Measurements from ENCODE around the gene SH2D7. TPM values are rescaled to one million over a fixed set of nuclear protein-coding genes. Genes with fewer than 3 reads are reported as not detected.

Gene SH2D7
- total RNA-seq, 1 experiment from 2014 or later, result not detected

DNA sequence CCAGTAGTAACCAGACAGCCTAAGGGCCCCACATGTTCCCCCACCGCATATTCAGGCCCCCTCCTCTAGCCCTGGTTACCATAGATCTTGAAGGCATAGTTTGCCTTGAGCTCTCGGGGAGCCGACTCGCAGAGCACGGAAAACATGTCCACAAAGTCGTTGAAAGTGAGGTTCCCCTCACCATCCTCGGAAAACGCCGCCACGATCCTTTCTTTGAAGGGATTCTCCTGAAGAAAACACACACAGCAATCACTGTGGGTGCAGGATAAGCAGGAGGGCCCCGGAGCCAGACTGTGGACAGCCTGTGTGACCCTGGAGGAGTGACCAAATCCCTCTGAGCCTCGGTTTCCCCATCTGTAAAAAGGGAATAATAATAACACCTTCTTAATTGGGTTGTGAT, 16.8 kb downstream of the SH2D7 start:
- H3K36me3 ChIP-seq (ENCODE audit: control insufficient read depth, insufficient read depth, low read length), result no peaks in the 10 kb centered on the region
- H3K27me3 ChIP-seq (replicated peaks; ENCODE audit: control insufficient read depth, insufficient read depth, low read length), result no peaks in the 10 kb centered on the region
- no peaks in the 10 kb centered on the region for H3K9me3 Mint-ChIP-seq (ENCODE audit: unreplicated experiment)
- BruUV-seq (replicated peaks), result no TSS peak
- peaks cover 13% of the 10 kb centered on the region for H3K4me1 Mint-ChIP-seq (ENCODE audit: low read depth, unreplicated experiment)
- no peaks in the 10 kb centered on the region for H3K4me1 ChIP-seq
- no peaks in the 10 kb centered on the region for H3K36me3 Mint-ChIP-seq (ENCODE audit: insufficient read depth, unreplicated experiment)
- no peak for TF ChIP-seq CTCF (IDR thresholded peaks at IDR 0.05; ENCODE audit: insufficient read depth in 1 of 2, low read depth in 1 of 2, low read length in 1 of 2, severe bottlenecking in 1 of 2, unreplicated experiment in 1 of 2)
- intact Hi-C loops (cut with micrococcal nuclease; ENCODE audit: unreplicated experiment), result no loop called here
- H3K4me3 Mint-ChIP-seq (ENCODE audit: unreplicated experiment), result no peak overlapping the region
- CTCF ChIA-PET, result interaction anchor here (1.3 to 2.9 kb wide), 8 partner anchors 10 to 150 kb away, joined by 5 to 33 read pairs (median 10); no protein-coding TSS in a partner anchor
- H3K27ac Mint-ChIP-seq (ENCODE audit: unreplicated experiment), result no peak overlapping the region
- no peak overlapping the region for H3K4me3 ChIP-seq (ENCODE audit: low read depth, low read length)
- DNase-seq, result no peak
- POLR2A ChIA-PET, result interaction anchor here (0.5 kb wide), 1 partner anchor 257 kb away, joined by 3 read pairs; no protein-coding TSS in a partner anchor
- H3K9me3 ChIP-seq, result no peaks in the 10 kb centered on the region
- no peaks in the 10 kb centered on the region for H3K27me3 Mint-ChIP-seq (ENCODE audit: insufficient read depth, unreplicated experiment)

- POLR2A ChIA-PET, result interaction anchor here (0.5 kb wide), 1 partner anchor 185 kb away, joined by 4 read pairs; no protein-coding TSS in a partner anchor
- H3K4me3 ChIP-seq (ENCODE audit: low read depth, low read length), result no peak overlapping the region
- TF ChIP-seq CTCF (IDR thresholded peaks at IDR 0.05; ENCODE audit: insufficient read depth in 1 of 2, low read depth in 1 of 2, low read length in 1 of 2, severe bottlenecking in 1 of 2, unreplicated experiment in 1 of 2), result no peak
- H3K4me1 ChIP-seq, result no peaks in the 10 kb centered on the region
- no TSS peak for BruUV-seq (replicated peaks)
- intact Hi-C loops (cut with micrococcal nuclease; ENCODE audit: unreplicated experiment), result no loop called here
- no peaks in the 10 kb centered on the region for H3K9me3 Mint-ChIP-seq (ENCODE audit: unreplicated experiment)
- no peaks in the 10 kb centered on the region for H3K36me3 Mint-ChIP-seq (ENCODE audit: insufficient read depth, unreplicated experiment)
- no peak for DNase-seq
- H3K36me3 ChIP-seq (ENCODE audit: control insufficient read depth, insufficient read depth, low read length), result no peaks in the 10 kb centered on the region
- H3K9me3 ChIP-seq, result no peaks in the 10 kb centered on the region
- H3K4me3 Mint-ChIP-seq (ENCODE audit: unreplicated experiment), result no peak overlapping the region
- no peaks in the 10 kb centered on the region for H3K27me3 Mint-ChIP-seq (ENCODE audit: insufficient read depth, unreplicated experiment)
- CTCF ChIA-PET, result interaction anchor here (2.9 kb wide), 1 partner anchor 144 kb away, joined by 31 read pairs; no protein-coding TSS in a partner anchor
- H3K27me3 ChIP-seq (replicated peaks; ENCODE audit: control insufficient read depth, insufficient read depth, low read length), result no peaks in the 10 kb centered on the region
- peaks cover 7% of the 10 kb centered on the region for H3K4me1 Mint-ChIP-seq (ENCODE audit: low read depth, unreplicated experiment)
- no peak overlapping the region for H3K27ac Mint-ChIP-seq (ENCODE audit: unreplicated experiment)
These were observed 17.7 kb downstream of the SH2D7 start for GRCh38 chr15:78110096-78110495.

DNA sequence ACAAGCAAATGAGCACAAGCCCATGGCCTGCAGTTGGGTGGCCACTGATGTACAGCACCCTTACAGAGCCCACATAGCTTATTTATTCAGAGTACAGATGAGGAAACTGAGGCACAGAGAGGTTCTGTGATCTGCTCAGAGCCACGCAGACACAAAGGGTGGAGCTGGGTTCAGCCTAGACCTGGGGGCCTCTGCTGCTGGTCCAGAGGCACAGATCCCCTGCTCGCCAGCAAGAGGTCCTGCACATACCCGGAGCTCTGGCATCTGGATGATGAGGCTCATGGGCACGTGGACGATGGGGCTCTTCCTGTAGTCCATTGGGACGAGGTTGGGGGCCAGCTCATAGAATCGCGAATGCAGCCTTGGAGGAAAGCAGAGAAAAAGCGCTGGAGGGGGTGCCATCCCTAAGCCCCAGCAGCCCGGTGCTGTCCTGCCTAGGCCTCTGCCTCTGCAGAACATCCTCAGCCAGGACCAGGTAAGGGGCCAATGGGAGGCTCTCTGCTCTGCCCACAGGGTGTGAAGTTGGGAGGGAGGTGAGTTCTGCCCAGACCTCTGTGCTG, 18.6 kb downstream of the SH2D7 start:
- intact Hi-C loops (cut with micrococcal nuclease; ENCODE audit: unreplicated experiment), result no loop called here

More for the DNA sequence above, 18.6 kb downstream of the SH2D7 start:
- BruUV-seq (replicated peaks), result no TSS peak
- Histone ChIP-seq H3K27me3 (replicated peaks; ENCODE audit: control insufficient read depth, insufficient read depth, low read length) (no peaks in the 10 kb centered on the region), H3K36me3 (ENCODE audit: control insufficient read depth, insufficient read depth, low read length) (no peaks in the 10 kb centered on the region), H3K4me3 (ENCODE audit: low read depth, low read length) (no peak overlapping the region), H3K9me3 (no peaks in the 10 kb centered on the region), H3K4me1 (no peaks in the 10 kb centered on the region)
- Mint-ChIP-seq H3K27me3 (ENCODE audit: insufficient read depth, unreplicated experiment) (no peaks in the 10 kb centered on the region), H3K36me3 (ENCODE audit: insufficient read depth, unreplicated experiment) (no peaks in the 10 kb centered on the region), H3K9me3 (ENCODE audit: unreplicated experiment) (no peaks in the 10 kb centered on the region), H3K4me3 (ENCODE audit: unreplicated experiment) (no peak overlapping the region), H3K4me1 (ENCODE audit: low read depth, unreplicated experiment) (peaks cover 7% of the 10 kb centered on the region), H3K27ac (ENCODE audit: unreplicated experiment) (no peak overlapping the region)
- CTCF ChIA-PET, result interaction anchor here (0.6 to 0.9 kb wide), 2 partner anchors 16 to 85 kb away, joined by 3 read pairs; no protein-coding TSS in a partner anchor
- POLR2A ChIA-PET, result no interaction called here
- no peak for DNase-seq
- no peak for TF ChIP-seq CTCF (IDR thresholded peaks at IDR 0.05; ENCODE audit: insufficient read depth in 1 of 2, low read depth in 1 of 2, low read length in 1 of 2, severe bottlenecking in 1 of 2, unreplicated experiment in 1 of 2)

Data from Caco-2 (cell line).